Measurements from ENCODE around the gene APOA1.
"Not testable (repeated sequence)": the region's sequence is repeated elsewhere in the genome, so short reads cannot be mapped to it uniquely, and the experiment has no call there.

APOA1 gene

DNA sequence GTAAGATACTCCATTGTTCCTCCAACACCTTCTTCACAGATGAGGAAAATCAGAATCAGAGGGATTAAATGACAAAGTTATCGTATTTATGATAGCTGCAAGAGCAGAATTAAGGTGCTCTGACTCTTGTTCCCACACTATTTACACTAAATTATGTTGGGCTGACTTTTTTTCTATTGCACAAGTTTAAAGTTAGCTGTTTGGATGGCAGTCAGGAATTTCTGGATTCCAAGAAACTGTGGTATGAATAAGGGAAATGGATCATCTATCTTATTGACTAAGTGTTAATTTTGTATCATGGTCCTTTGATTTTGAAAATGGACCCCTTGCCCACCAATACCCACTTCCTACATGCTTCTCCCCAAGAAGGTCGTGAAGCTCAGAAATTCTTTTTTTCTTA, 19.9 kb upstream of the APOA1 start:
- no peak for DNase-seq

DNA sequence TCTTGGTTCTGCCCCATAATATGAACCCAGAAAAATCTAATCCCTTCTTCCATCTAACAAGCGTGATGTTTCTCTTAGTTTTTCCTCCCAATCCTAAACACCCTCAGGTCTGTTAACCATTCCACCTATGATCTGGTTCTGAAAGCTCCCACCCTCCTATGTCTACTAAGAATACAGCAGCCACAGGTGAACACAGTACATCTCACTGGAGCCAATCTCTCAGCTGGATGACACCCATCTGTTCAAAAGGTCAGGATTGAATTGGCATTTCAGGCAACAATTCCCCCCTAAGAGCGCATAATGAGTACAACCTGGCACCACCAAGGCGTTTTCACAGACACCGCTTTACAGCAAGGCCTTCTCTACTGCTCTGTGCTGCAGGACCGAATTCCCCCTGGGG, 19.0 kb upstream of the APOA1 start:
- no peak for DNase-seq

DNA sequence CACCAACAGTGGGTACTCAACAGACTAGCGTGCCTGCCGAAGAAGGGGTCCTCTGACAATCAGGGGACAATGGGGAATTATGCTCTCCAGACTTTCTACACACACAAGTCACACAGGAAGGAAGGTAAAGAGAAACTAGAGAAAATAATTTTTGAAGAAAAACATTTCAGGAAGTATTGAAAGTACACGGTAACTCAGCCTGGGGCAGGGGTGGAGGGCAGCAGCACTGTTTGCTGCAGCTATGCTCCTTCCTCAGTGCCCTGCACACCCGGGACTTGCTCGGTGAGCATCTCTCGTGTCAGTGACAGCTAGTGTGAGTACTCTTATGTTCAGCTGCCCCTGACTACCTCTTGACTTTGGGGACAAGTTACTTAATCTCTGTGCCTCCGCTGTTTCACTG, 18.0 kb upstream of the APOA1 start:
- no peak for DNase-seq

DNA sequence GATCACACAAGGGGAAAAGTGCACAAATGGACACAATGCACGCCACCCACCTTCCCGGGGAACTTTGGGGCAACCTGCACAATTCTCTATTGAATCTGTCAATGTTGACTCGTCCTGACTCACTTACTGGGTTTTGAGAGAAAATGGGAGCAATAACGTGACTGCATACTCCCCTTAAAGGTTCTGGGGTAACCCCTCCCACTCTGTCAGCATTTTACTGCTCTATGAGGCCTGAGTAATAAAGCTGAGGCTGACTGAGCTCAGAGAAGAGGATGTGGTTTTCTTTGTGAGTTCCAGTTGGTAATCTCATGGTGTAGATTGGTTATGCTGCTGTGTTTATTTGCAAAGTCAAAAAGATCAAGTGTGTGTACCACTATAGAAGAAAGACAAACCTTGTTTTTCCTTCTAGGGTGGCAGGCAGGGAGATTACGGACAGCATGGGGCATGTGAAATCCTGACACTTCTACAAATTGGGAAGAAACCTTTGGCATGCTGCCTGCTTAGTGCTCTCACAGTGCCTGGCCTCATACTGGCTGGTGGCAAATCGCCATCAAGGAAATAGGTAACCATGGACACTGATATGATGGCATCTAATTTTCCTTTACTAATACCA, 16.1 kb upstream of the APOA1 start:
- DNase-seq: no peak

DNA sequence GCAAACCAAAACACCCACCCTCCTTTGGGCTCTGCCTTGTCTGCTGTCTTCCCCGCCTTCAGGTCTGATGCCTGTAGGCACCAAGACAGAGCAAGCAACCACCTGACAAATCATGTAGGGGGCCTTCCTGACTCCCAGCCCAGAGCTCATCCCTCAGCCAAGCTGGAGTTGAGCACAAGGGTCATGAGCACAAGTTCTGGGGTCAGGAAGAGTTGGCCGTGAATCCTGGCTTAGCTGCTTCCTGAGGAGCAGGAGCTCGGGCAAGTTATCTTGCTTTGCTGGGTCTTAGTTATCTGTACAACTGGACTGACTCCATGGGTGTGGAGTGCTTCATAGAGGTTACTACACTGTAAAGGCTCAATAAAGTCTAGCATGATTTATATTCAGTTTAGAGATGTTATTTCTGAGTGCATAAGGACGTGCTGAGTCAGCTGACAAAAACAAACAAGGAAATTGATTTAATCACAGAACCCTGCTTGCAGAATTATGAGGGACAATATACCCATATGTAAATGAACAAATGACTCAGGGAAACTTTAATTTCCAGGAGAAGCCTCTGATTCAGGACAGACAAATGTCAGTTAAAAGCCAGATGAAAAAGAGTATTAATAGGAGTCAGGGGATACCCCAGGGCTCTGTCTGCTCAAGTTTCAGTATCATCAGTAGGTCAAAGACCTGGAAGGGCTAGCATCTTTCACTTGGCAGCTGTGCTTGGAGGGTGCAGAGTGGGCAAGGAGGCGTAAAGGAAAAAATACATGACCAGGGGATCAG, 15.0 kb upstream of the APOA1 start:
- no peak for DNase-seq

DNA sequence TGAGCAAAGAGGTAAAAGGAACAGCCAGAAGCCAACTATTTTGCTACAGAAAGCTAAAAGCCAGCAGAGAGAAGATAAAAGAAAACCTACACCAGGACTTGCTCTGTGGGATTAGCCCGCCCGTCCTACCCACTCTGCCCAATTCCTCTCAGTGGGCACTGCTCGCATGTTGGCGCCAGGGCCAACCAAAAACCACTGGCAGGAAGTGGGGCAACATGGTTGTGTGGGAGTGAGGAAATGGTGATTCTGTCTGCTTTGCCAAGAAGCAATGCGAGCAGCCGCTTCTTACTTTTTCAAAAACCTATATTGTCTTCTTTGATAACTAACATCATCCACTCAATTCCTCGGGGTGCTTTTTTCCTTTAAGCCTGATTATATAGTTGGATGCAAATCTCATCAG, 14.2 kb upstream of the APOA1 start:
- no peak for DNase-seq

DNA sequence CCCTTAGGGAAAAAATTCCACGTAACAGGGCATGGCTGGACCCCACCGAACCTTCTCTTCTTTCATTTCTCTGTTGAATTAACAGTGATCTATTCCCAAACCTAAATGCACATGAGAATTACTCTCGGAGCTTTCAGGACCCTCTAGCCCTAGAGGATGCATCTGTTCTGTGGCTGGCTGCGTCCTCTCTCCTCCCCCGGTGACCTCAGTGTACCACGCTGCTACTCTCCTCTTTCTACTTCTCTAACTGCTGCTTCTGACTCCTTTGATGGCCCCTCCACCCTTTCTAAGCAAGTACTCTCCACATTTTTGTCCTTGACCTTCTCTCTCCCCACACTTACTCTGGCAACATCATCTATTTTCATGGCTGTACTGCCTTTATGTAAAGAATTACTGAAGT, 12.1 kb upstream of the APOA1 start:
- no peak for DNase-seq

DNA sequence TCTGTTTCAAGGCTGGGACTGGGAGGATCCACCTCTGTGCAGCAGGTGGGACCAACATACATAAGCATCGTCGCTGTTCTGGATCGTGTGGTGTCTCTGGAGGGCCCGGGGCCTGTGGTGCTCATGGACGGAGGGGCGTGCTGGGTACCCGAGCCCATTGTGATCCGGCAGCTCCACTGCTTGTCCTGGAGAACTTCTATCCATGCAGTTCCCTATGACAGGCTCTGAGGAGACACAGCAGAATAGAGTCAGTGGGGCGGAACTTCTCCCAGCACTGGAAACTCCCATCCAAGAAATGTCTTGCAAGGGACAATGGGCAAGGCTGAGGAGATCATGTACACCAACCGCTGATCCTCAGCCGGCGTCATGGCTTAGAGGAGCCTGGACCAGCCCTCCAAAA, 11.6 kb upstream of the APOA1 start:
- no peak for DNase-seq

DNA sequence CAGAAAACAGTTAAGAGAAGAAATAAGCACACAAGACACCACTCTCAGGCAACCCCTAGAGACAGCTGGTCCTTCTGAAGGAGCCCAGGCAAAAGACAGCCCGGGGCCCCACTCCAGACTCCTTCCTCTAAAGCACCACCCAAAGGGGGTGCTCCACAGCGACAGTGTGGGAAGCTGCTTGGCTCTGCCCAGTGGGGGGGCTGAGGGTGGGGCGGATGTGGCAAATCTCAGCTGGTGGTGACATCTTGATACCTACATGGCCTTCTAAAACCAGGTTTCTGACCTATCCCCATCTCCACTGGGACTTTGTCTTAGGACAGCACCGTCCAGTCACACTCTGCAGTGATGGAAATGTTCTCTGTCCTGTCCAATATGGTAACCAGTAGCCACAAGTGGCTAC, 10.2 kb upstream of the APOA1 start:
- no peak for DNase-seq

DNA sequence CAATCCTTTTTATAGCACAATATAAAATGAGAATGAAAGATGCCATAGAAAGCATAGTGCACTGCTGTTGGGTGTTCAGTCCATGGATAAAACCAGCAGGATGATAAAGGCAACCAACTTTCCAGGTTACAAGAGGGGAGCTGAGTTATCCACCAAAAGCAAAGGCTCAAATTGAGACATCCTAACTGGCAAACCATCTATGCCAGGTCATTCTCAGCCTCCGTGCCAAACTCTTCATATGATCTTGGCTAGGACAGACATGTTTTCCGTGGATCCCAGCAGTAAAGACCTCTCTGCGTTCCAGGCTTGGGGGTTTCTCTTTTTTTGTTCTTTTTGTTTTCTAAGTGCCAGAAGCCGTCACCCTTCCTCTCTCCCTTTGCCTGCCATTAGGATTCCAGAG, 7.3 kb upstream of the APOA1 start:
- no peak for DNase-seq

DNA sequence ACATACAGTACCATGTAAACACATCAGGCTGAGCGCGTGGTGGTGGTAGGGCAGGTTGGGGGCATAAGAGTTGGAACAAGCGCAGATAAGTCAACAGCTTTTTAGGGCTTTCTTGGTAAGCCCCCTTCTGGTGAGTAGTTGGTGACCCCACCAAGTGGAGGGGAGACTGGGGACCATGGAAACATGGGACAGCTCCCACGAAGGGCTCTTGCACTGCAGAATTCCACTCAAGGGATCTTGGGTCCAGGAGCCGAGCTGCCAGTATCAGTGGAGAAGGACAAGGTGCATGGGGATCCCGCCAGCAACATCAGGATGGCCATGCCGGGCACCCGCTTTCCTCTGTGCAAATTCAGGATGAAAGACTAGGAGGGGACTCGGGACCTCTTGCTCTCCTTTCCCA, 6.2 kb upstream of the APOA1 start:
- no peak for DNase-seq

DNA sequence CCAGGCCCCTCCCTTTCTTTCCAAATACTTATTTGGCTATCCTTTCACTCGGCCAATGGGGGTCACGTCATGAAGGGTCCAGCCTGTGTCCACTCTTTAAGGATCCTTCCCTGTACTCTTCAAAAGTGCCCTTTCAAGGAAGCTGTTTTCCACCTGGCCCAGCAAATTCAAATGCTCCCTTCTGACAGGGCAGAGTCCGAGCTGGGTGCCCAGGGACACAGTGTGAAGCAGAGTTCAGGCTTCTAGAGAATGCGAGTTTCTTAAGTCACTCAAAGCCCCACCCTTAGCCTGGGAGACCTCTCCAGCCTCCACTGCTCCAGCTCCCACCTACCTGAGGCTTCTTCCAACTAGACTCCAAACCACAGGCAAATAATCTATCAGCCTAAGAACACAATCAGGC, 5.5 kb upstream of the APOA1 start:
- no peak for DNase-seq

DNA sequence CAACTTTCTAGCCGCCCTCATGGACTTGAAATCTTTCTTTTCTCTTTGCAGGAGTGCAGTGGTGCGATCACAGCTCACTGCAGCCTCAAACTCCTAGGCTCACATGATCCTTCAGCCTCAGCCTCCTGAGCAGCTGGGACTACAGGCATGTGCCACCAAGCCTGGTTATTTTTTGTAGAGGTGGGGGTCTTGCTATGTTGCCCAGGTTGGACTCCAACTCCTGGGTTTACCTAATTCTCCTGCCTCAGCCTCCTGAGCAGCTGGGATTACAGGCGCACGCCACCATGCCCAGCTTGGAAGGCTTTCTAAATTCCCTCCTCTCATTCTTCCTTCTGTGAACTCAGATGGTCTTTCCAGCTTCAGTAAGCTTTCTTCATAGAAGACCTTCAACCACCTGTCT, 4.7 kb upstream of the APOA1 start:
- DNase-seq: no peak

DNA sequence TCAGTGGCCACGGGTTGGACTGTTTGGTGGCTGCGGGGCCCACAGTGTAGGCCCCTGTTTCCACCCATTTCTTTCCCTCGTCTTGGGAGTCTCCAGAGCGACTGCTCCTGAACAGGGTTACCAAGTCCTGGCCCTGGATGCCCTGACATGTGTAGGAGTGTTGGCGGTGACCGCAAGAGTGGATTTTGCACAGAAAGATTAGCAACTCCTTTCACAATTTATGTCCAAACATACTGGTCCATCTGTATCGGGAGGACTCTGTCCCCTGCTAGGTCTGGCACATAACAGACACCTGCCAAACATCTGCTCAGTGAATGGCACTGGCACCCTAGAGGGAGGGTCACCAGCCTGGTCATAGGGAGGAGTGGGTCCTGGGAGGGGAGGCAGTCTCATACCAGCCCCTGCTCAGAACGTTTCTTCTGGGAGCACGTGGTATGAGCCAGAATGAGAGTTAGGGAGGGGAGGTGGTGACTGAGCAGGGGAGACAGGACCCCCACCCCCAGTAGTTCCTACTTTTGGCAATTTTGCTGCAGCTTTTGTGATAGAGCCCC, 3.4 kb upstream of the APOA1 start:
- no peak for DNase-seq

DNA sequence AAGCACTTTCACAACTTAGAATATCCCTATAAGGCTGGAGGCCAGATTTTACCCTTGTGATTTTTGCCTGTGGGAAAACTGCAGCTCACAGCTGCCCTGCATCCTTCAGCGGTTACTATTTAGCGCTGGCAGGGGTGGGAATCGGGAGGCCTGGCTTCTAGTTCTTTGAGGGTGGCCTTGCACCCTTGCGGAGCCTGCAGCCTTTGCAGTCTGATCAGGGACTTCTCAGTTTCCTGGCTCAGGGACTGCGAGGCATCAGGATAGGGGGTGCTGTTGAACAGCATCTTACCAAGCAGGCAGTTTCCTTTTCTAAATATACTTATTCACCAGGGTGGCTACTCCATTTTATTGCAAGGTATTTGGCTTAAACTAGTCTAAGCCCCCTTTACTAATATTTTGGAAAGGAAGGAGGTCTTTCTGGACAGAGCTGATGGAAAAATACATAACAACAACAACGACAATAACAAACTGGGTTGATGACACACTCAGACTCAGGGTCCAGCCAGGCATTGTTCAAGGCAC, 2.9 kb upstream of the APOA1 start:
- DNase-seq: peak; percentile 6

DNA sequence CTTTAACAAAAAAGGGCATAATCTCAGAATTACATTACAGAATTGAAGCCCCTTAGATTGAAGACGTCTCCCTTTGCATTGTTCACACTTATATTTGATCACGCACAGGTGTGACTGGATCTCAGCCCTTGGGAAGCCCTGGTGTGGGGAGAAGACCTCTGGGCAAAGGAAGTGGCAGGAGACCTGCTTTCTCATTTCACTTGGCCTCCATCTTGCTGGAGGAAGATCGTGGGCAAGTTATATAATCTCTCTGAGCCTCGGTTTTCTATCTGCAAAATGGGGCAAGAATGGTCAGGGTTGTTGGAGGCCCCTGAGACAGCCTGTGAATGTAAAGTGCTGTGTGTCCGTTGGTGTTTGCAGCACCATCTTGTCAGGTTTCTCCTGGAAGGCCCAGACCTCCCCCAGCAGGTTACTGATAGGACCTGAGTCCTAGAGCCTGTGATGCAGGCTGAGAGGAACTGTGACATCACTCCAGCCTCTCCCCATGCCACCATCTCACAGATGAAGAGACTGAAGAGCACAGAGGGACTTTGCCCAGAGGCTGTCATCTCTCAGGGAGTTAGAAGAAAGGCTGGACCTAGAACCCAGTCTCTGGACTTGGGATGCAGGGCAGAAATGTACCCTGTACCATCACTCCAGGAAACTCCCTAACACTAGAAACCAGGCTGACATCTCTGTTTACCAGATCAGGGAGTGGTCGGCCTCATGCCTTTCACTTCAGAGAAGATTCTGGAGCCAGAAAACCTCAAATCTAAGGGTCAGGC, 1.1 kb upstream of the APOA1 start:
- DNase-seq: no peak

DNA sequence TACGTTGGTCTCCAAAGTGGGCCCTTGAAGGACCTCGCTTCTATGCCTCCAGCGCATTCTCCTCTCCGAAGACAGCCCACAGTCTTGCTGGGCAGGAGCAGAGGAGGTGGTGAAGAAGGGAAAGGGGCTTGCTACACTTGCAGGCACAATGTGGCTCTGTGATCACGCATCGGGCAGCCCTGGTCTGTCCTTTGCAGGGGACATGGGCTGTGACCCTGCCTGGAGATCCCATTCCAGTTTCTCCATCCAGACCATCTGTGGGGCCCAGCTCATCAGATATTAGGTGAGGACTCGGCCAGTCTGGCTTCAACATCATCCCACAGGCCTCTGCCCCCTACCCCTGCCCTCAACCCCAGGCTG, 810 bp downstream of the APOA1 start:
- DNase-seq: no peak

DNA sequence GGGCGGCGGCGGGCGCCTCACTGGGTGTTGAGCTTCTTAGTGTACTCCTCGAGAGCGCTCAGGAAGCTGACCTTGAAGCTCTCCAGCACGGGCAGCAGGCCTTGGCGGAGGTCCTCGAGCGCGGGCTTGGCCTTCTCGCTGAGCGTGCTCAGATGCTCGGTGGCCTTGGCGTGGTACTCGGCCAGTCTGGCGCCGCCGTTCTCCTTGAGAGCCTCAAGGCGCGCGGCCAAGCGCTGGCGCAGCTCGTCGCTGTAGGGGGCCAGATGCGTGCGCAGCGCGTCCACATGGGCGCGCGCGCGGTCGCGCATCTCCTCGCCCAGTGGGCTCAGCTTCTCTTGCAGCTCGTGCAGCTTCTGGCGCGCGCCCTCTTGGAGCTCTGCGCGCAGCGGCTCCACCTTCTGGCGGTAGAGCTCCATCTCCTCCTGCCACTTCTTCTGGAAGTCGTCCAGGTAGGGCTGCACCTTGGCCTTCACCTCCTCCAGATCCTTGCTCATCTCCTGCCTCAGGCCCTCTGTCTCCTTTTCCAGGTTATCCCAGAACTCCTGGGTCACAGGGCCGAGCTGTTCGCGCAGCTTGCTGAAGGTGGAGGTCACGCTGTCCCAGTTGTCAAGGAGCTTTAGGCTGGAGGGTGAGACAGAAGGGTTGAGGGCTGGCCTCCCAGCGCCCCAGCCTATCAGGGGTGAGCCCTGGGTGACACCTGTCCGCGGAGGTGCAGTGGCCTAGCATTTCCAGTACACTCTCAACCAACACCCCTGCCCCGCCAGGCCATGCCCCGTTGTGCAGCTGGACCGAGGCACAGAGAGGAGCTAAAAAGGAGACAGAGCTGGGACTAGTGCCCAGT, 1.4 kb downstream of the APOA1 start:
- DNase-seq: peak; percentile 93

DNA sequence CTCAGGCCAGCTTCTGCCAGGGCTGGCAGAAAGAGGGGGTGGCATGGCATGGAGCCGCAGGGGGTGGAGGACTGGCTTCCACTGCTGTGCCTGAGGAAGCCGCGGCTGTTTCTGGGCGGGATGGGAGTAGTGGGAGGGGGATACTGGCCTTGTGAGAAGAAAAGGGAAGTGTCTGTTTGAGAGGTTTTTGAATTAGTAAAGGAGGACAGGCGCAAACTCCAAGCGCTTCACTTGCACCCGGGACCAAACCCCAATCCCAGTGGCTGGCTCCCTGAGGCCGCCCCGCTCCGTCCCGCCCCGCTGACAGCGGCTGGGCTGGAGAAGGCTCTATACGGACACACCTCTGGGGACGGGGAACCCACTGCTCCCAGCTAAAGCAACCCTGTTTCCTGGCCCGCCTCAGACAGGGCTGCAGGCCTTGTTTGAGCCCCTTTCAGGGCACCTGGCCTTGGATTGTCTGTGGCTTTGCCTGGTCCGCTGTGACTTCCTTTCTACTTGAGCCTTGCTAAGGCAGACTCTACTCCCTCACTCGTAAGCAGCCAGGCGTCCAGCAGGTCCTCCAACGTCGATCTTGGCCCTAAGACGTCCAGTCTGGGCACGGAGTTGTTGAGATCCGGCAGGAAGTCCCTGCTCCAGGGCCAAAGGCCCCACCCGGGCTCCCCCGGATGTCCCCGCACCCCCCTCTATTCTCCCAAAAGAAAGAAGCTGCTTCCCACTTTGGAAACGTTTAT, 2.2 kb downstream of the APOA1 start:
- no peak for DNase-seq

DNA sequence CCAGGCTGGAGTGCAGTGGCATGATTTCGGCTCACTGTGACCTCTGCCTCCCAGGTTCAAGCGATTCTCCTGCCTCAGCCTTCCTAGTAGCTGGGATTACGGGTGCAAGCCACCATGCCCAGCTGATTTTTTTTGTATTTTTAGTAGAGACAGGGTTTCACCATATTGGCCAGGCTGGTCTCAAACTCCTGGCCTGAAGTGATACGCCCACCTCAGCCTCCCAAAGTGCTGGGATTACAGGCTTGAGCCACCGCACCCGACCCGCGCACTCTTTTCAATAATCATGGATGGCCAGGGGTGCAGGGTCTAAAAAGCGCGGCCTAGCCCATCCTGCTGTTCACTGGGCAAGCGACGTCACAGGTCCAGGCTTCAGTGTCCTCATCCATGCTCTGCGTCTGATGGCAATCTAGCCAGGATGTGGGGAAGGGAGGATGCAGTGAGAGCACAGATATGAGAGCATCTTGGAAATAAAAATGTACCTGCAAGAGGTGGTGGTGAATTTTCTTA, 2.8 kb downstream of the APOA1 start:
- DNase-seq: not testable (repeated sequence)

DNA sequence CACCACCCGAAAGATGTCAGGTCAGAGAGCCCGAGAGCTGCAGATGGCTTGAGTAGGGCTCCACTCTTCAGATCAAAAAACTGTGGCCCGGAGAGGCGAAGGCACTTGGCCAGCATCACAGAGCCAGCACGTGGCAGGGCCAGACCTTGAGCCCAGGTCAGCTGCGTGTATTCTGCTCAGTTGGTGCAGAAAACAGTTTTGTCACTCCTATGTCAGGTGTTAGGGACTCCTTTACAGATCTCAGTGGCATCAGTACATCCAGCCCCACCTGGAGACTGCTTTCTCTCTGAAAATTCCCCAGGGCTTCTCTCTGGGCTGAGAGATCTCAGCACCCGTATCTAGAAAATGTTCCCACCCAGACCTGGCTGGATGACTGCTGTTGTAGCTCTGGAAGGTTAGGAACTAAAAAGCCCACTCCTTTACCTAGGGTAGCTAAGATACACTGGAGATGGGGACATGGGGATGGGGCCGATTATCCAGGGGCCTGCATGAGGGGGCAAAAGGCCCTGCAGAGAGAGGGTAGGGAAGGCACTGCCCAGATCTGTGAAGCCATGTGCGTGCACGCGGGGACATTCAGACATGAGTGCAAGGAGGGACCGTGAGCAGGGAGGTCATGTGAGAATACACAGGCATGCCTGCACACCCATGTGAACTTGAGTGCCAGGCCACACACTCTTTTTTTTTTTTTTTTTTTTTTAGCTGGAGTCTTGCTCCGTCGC, 3.4 kb downstream of the APOA1 start:
- no peak for DNase-seq

Measured in NCI-H82 (cell line).